H1 (cell line): Measurements from ENCODE around the gene BBS1. TPM values are rescaled to one million over a fixed set of nuclear protein-coding genes. Genes with fewer than 3 reads are reported as not detected.

ENCODE experiments used
- ATF3 ChIP-seq: IDR thresholded peaks from 2 replicates; pipeline ENCODE4 v1.6.1; 2011; ENCODE audit warnings: low read depth, mild to moderate bottlenecking, low read length; ENCODE audit not compliant: insufficient read depth
- CBX5 ChIP-seq: fragments of 300-800, 300-1000 bp; sonication (generic); IDR thresholded peaks from 2 replicates; pipeline ENCODE4 v1.7.1; 2016; ENCODE audit warnings: antibody characterized with exemption, low read length, low read depth
- CHD2 ChIP-seq: IDR thresholded peaks from 2 replicates; pipeline ENCODE4 v1.6.1; 2012; ENCODE audit warnings: low read length, improper control_type of control experiment
- KDM4A ChIP-seq: IDR thresholded peaks from one replicate; pipeline ENCODE4 v1.7.1; 2012; ENCODE audit warnings: low read depth, mild to moderate bottlenecking, moderate library complexity, low read length, inconsistent platforms; ENCODE audit not compliant: severe bottlenecking
- USF2 ChIP-seq: IDR thresholded peaks from 2 replicates; pipeline ENCODE4 v1.6.1; 2011; ENCODE audit warnings: low read length, improper control_type of control experiment
- polyA plus RNA-seq, 7 experiments: library from polyadenylated mRNA; depleted of rRNA in 3 of 7; stranded (reverse) in 5 of 7; unstranded in 2 of 7; fragments of >200 nt in 5 of 7; fragments of 200-250 nt in 2 of 7; gene quantifications; 1 replicate in 5 of 7; 2 replicates in 1 of 7; 4 replicates in 1 of 7; pipeline versions ENCODE4 v1.2.1 to v1.2.3, GENCODE V29; 2011 to 2013; ENCODE audit warnings: missing spikeins in 2 of 7, mixed read lengths in 2 of 7
- total RNA-seq: library from RNA; stranded (reverse); fragmentation: NEBNext Ultra II Directional; extraction: Animal tissue kit (Norgen Biotek cat#: 25700); gene quantifications from 2 replicates; pipeline ENCODE4 v1.2.1, GENCODE V29; 2021

BBS1 gene
- total and polyA plus RNA-seq, 2 of the 8 experiments (the other 6 are each of a cell fraction or from before 2014, with no cell fraction given): 19.1 to 19.5 TPM

DNA sequence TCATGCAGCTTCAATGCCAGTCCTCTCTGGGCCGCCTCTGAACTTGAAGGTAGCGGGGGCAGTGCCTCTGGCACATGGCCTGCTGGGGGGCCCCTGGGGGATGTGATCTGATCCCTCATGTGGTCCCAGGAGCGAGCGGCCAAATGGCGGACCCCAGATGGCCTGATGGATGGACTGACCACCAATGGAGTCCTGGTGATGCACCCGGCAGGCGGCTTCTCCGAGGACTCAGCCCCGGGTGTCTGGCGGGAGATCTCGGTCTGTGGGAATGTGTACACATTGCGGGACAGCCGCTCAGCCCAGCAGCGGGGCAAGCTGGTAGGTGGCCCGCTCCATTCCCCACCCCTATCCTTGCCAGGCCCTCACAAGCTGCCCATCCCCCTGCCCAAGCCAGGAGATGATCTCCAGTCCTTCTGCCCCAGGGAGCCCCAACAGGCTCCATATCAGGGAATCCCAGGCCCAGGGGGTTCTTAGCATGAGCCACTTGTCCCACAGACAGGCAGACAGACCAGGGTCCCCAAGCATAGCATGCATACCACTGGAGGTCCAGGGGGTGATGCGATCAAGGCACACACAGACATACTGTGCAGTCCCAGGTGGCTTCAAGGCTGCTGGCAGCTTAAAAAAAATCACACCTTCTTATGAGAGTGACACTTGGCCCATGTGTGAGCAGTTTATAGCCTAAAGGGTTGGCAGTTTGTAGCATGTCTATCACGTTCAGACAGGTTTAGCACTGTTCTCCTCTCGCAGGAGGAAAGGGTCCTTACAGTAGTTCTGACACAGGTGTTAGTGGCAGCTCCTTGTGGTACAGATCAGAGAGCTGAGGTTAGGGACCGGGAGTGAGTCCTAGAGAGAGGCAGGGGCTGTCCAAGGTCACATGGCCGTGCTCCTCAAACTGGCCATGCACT, 36.6 kb upstream of the BBS1 start (continued):
- no peak for TF ChIP-seq CBX5
- no peak for TF ChIP-seq ATF3
- TF ChIP-seq USF2: no peak
- no peak for TF ChIP-seq CHD2
- no peak for TF ChIP-seq KDM4A
